ENCODE data around the gene KRTAP29-1.

- TF ChIP-seq CTCF (IDR thresholded peaks at IDR 0.05; ENCODE audit: borderline replicate concordance, extremely low read depth, low read length, poor library complexity, severe bottlenecking) (no peak), EZH2 (IDR thresholded peaks at IDR 0.05; ENCODE audit: borderline replicate concordance, low read depth, low read length, severe bottlenecking) (no peak)
Measured at GRCh38 chr17:41318231-41318630, 15.6 kb upstream of the KRTAP29-1 start.

Measured in DND-41 (cell line).